Activated CD8-positive, alpha-beta memory T cell treated with anti-CD3 and anti-CD28 coated beads, Interleukin-2, amount 50 U/mL, for 1 hour (primary cell): Measurements from ENCODE around the gene CEBPE.

Experiments used
- DNase-seq: peaks from one replicate; pipeline ENCODE4 v3.0.0-alpha.2; 2020; ENCODE audit errors: extremely low read depth

Gene CEBPE

GRCh38 chr14:23118506-23119362 lies at the start of gene CEBPE:
CEBPE (minus strand) TSS chr14:23119255; CDS start chr14:23119091, 164 bp downstream.
- DNase-seq: no peak

DNA sequence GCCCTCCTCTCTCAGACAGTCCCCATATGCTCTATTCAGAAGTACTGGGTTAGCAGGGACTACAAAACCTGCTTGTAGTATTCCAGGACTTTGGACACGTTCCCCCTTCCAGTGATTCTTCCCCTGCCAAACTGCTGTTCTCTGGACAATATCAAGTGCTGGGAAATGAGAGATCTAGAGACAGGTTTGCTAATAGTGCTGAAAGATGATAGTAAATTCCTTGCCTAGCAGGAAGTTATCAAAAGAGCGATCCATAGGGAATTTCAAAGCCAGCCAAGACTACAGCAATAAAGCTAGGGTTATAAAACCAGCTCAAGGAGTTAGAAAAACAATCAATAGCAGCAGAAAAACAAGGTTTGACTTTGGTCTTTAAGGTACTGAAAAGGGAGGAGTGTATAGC lies 49.2 kb upstream of the CEBPE start:
- no peak for DNase-seq

- DNase-seq: no peak
These were observed 48.2 kb upstream of the CEBPE start for GRCh38 chr14:23167116-23167847.

- DNase-seq: no peak
These were observed 45.9 kb upstream of the CEBPE start for GRCh38 chr14:23164949-23165348.

DNA sequence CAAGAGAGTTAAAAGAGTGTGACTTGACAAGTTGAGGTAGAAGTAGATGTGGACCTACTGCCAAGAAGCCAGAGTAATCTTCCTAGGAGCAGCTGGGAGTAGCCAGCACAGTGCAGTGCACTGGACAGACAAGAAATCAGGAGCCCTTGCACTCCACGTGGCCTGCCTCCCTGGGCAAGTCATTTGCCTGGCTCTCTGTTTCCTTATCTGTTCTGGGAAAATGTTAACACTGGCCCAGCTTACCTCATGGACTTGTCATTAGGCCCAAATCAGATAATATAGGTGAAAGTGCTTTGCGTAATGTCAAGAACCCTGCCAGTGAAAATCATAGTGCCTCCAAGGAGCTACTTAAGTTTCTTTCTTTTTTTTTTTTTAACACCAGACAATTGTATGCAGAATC lies 45.2 kb upstream of the CEBPE start:
- DNase-seq: no peak

DNA sequence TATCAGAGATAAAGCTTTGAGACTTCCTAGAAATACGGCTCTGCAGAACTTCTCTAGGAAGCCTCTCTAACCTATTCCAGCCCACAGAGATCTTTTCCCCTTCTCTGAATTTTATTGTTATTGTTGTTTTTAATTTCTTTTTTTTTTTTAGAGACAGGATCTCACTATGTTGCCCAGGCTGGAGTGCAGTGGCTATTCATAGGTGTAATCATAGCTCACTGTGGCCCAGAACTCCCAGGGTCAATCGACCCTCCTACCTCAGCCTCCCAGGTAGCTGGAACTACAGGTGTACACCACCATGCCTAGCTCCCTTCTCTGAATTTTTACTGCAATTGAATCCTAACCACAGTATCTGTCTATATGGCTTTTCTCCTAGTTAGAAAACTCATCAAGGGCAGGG lies 44.8 kb upstream of the CEBPE start:
- no peak for DNase-seq

DNA sequence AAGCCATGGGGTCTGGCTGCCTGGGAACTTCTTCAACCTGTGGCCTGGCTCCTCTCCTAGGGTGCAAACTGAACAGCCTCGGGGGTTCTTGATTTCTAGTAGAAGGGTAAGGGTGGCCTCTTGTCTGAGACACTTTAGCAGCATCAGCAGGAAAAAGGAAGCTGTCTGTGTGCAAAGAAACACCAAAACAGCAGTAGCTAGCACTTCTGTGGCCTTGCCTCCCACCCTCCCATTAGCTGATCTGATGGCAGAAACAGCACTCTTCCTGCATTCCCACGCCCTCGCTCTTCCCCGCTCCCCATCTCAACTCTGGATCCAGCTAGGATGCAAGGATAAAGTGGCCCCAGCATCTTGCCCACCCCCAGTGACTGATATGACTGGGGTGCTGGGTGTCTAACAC lies 43.7 kb upstream of the CEBPE start:
- no peak for DNase-seq

GRCh38 chr14:23162005-23162404 lies 43.0 kb upstream of the CEBPE start:
- DNase-seq: no peak

DNA sequence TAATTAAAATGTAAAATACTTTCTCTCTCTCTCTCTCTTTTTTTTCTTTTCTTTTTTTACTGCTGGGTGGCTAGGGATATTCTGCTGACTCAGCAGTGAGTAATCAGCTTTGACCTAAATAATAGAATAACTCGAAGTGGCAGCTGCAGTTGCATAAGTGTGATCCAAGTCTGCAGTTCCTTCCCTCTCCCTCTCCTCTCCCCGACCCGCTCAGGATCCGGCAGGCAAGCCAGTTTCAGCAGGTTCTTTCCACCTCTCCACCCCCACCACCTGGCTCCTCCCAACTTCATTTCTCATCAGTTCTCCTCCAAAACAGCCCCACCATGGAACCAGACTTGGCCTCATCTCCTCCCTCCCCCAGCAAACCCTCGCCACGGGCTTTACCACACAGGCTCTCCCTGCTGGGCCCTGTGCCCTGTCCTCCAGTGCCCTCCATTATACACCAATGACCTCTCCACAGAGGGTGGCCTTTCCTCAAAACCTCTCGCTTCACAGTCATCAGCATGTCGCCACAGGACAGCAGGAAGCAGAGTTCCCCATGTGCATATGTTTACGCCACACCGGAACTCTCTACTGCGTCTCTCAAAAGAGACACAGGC lies 42.0 kb upstream of the CEBPE start:
- no peak for DNase-seq

- DNase-seq: no peak
These were observed 40.5 kb upstream of the CEBPE start for GRCh38 chr14:23159532-23159931.

- DNase-seq: no peak
These were observed 39.7 kb upstream of the CEBPE start for GRCh38 chr14:23158779-23159178.

- no peak for DNase-seq
These were observed 36.0 kb upstream of the CEBPE start for GRCh38 chr14:23154964-23155587.

GRCh38 chr14:23153851-23154796 lies 35.1 kb upstream of the CEBPE start:
- DNase-seq: no peak

- no peak for DNase-seq
These were observed 32.3 kb upstream of the CEBPE start for GRCh38 chr14:23151342-23151741.

DNA sequence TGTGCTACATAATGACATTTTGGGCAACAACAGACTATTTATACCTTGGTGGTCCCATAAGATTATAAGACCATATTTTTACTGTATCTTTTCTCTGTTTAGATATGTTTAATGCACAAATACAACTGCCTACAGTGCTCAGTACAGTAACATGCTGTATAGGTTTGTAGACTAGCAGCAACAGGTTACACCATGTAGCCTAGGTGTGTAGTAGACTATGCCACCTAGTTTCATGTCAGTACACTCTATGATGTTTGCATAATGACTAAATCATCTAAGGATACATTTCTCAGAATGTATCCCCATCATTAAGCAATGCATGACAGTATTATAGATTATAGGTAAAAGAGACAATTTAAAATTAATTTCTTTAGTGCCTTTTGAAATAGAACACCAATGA lies 30.7 kb upstream of the CEBPE start:
- no peak for DNase-seq

- DNase-seq: no peak
These were observed 29.7 kb upstream of the CEBPE start for GRCh38 chr14:23148591-23149249.

GRCh38 chr14:23147676-23148075 lies 28.6 kb upstream of the CEBPE start:
- DNase-seq: no peak

- no peak for DNase-seq
These were observed 27.9 kb upstream of the CEBPE start for GRCh38 chr14:23146980-23147379.

GRCh38 chr14:23146351-23146910 lies 27.4 kb upstream of the CEBPE start:
- no peak for DNase-seq

GRCh38 chr14:23145794-23146350 lies 26.8 kb upstream of the CEBPE start:
- no peak for DNase-seq
